GM06990 (cell line): ENCODE results near the gene ITGA4.

Experiments
- DNase-seq: peaks from one replicate; pipeline ENCODE4 v3.0.0-alpha.2; 2011; ENCODE audit not compliant: insufficient read length; ENCODE audit errors: extremely low read depth
- H3K27me3 ChIP-seq: replicated peaks from 2 replicates; pipeline ENCODE4 v1.6.0; 2011; ENCODE audit warnings: low read length; ENCODE audit not compliant: control insufficient read depth, insufficient read depth
- H3K36me3 ChIP-seq: 2 replicates; pipeline ENCODE4 v1.5.1; 2011; ENCODE audit warnings: low read length; ENCODE audit not compliant: control insufficient read depth, insufficient read depth
- H3K4me3 ChIP-seq: replicated peaks from 2 replicates; pipeline ENCODE4 v1.5.1; 2011; ENCODE audit warnings: low read depth, mild to moderate bottlenecking, control low read depth, low read length
- CTCF ChIP-seq: IDR thresholded peaks from 2 replicates; pipeline ENCODE4 v1.5.1; 2011; ENCODE audit warnings: low read length, control low read depth, mild to moderate bottlenecking, inconsistent platforms; ENCODE audit not compliant: insufficient read depth, poor library complexity, severe bottlenecking

ITGA4 gene

DNA sequence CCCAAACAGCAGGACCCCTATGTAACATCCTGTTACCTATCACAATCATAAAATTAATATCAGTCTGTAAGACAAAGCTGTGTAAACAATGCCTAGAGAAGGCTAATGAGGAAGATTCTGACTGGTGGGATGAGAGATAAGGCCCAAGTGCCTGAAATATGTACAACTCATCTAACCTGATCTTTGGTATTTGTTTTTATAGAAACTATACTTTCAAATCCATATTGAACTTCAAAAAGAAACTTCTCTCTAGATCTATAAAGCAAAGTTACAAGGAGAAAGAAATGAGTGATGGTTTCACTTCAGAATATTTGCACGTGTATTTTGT is 36.1 kb upstream of the ITGA4 start:
- TF ChIP-seq CTCF, result no peak
- Histone ChIP-seq H3K4me3 (no peak overlapping the region), H3K27me3 (no peaks in the 10 kb centered on the region), H3K36me3 (no peaks in the 10 kb centered on the region)
- no peak for DNase-seq

DNA sequence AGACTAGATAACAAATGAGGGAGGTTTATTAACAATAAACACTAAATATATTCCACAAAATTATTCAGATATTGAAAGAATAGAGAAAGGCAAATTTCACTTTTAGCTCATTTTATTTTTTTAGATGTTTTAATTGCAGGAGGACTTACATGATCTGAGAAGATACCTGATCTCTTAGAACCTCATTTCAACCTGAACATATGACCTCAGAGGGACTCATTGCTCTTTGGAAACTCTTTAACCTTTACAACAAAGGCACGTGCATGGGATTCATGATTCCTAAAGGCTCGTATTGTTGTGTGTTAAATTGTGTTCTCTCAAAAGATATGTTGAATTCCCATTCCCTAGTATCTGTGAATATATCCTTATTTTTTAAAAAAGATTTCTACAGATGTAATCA is 35.7 kb upstream of the ITGA4 start:
- no peak for TF ChIP-seq CTCF
- DNase-seq, result no peak
- Histone ChIP-seq H3K36me3 (no peaks in the 10 kb centered on the region), H3K27me3 (no peaks in the 10 kb centered on the region), H3K4me3 (no peak overlapping the region)

DNA sequence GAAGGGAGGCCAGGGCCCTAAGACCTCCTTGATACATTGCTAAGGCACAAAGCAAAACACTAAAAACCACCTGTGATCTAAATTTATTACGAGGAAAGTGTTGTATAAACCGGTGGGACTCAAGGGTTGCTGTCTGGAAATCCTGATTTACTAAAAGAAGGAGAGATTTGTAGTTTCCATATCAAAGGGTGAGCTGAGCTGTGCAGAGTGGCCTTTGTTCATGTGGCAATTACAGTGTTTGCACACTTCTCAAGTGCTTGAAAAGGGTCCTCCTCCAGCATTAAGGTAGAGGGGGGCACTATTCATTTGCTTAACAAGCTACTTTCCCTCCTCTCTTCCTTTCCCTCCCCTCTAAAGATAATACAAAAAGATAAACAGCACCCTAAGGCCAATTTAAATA is 30.5 kb upstream of the ITGA4 start:
- Histone ChIP-seq H3K4me3 (no peak overlapping the region), H3K36me3 (no peaks in the 10 kb centered on the region), H3K27me3 (no peaks in the 10 kb centered on the region)
- DNase-seq, result no peak
- TF ChIP-seq CTCF, result no peak

GRCh38 chr2:181430406-181431118 is 26.6 kb upstream of the ITGA4 start:
- DNase-seq, result no peak
- H3K4me3 ChIP-seq, result no peak overlapping the region
- no peaks in the 10 kb centered on the region for H3K27me3 ChIP-seq
- H3K36me3 ChIP-seq, result no peaks in the 10 kb centered on the region
- TF ChIP-seq CTCF, result peak; percentile 46

DNA sequence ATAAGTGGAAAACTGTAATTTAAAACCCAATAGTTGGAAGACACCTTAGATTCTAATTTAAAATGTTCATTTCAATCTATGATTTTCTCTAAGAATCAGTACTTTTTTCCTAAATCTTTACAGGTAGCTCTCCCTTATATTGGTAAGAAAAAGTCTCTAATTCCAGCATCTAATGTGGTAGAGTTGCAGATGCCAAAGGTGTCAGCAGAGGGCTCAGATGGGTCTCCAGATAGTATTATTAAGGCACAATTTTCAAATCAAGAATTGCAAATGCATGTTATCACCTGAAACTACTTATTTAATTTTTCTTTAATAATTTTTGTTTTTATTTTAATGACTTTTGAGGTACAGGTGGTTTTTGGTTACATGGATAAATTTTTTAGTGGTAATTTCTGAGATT is 25.5 kb upstream of the ITGA4 start:
- H3K36me3 ChIP-seq, result no peaks in the 10 kb centered on the region
- no peak for TF ChIP-seq CTCF

DNA sequence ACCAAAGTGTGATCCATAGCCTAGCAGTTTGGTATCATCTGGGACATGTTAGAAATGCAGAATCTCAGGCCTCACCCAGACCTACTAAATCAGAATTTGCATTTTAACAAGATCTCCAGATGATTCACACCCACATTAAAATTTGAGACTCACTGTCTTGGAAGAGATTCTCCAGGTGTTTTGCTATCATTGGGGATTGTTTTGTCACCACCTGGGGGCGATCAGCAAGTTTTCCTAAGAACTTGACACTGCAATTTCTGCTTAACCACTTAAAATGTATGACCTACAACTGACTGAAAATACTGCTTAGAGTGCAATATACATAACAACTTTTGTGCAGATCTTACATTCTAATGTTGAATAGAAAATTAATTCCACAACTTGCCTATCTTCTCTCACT is 18.9 kb upstream of the ITGA4 start:
- no peaks in the 10 kb centered on the region for H3K36me3 ChIP-seq
- no peak for DNase-seq
- no peak overlapping the region for H3K4me3 ChIP-seq
- H3K27me3 ChIP-seq, result no peaks in the 10 kb centered on the region
- TF ChIP-seq CTCF, result no peak

More for the DNA sequence above, 25.5 kb upstream of the ITGA4 start:
- no peaks in the 10 kb centered on the region for H3K27me3 ChIP-seq
- no peak overlapping the region for H3K4me3 ChIP-seq
- no peak for DNase-seq
